ENCODE results near the gene CX3CL1. TPM values are rescaled to one million over a fixed set of nuclear protein-coding genes. Genes with fewer than 3 reads are reported as not detected.

Gene CX3CL1
- total and polyA plus RNA-seq, 10 of the 15 experiments (the other 5 are each of a cell fraction or from before 2014, with no cell fraction given): 0.03 to 1.2 (median 0.46) TPM

DNA sequence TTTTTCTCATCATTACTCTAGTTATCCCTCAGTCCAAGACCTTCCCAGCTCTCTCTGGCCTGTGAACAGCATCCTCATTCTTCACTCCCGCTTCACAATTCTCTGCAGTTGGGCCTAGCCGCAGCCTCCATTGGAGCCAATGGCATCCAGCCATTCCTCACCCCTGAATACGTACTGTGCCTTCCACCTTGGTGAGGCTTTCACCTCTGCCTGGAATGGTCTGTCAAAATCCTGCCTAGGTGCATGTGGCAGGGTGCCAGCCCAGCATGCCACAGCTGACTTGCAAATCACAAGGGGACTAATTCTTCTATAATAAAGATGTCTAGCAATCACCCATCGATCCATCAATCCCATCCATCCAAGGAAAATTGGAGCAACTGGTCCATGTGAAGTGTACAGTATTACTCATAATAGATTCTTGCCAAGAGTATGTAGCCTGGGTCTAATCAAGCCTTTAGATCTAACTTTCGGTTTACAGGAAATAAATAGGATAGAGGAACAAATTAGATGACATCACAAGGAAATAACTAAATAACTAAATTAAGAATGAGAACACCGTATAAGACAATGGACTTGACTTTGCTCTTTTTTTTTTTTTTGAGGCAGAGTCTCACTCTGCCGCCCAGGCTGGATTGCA is 5.1 kb upstream of the CX3CL1 start (continued):
- no peak for TF ChIP-seq RCOR1 (conservative IDR thresholded peaks at IDR 0.05; ENCODE audit: low read depth, low read length)

GRCh38 chr16:57371494-57372371 is 557 bp upstream of the CX3CL1 start:
- intact Hi-C loops (cut with micrococcal nuclease; ENCODE audit: unreplicated experiment) (no loop called here), in situ Hi-C loops (cut with MboI) (no loop called here)
- no peaks in the 10 kb centered on the region for H4K20me1 ChIP-seq (ENCODE audit: control insufficient read depth, insufficient read depth)
- CTCF ChIA-PET: interaction anchor here (1.3 to 3.0 kb wide), 6 partner anchors 9 to 72 kb away, joined by 3 to 12 read pairs (median 6); no protein-coding TSS in a partner anchor
- no peak overlapping the region for H2AFZ ChIP-seq (ENCODE audit: control insufficient read depth, low read depth, low read length)
- no peak overlapping the region for H3K4me2 ChIP-seq (ENCODE audit: control insufficient read depth, insufficient read depth)
- no peak for ATAC-seq
- H3K36me3 ChIP-seq (ENCODE audit: control insufficient read depth in 2 of 2, insufficient read depth in 2 of 2, low read length in 1 of 2): no peaks in the 10 kb centered on the region
- 56% methylated on average over 15 of the region's 15 CpGs for WGBS (ENCODE audit: insufficient coverage, insufficient replicate concordance, low lambda C conversion rate, missing lambda C conversion rate)
- no peak overlapping the region for H3K9ac ChIP-seq (ENCODE audit: control insufficient read depth, insufficient read depth, low read length)
- H3K27ac ChIP-seq (ENCODE audit: control insufficient read depth, insufficient read depth): no peak overlapping the region
- POLR2A ChIA-PET: interaction anchor here (1.1 to 3.5 kb wide), 5 partner anchors 8 to 70 kb away, joined by 3 to 18 read pairs (median 5); no protein-coding TSS in a partner anchor
- no peak overlapping the region for H3K4me3 ChIP-seq
- H3K79me2 ChIP-seq (ENCODE audit: control insufficient read depth, insufficient read depth, low read length): no peaks in the 10 kb centered on the region
- H3K4me1 ChIP-seq (ENCODE audit: control insufficient read depth, insufficient read depth, low read length): peaks cover 9% of the 10 kb centered on the region
- DNase-seq (ENCODE audit: low read depth, low spot score): no peak
- no TSS peak for BruUV-seq (replicated peaks)
- H3K27me3 ChIP-seq (replicated peaks in 1 of 2; ENCODE audit: control insufficient read depth in 2 of 2, insufficient read depth in 2 of 2, low read length in 1 of 2): no peaks in the 10 kb centered on the region
- FAIRE-seq: no peak
- SMC1A ChIA-PET (ENCODE audit: uncharacterized antibody, unreplicated experiment): interaction anchor here (0.6 to 7.0 kb wide), 7 partner anchors 7 to 69 kb away, joined by 3 to 55 read pairs (median 4); no protein-coding TSS in a partner anchor
- RAD21 ChIA-PET (ENCODE audit: unreplicated experiment): interaction anchor here (0.8 to 1.6 kb wide), 7 partner anchors 10 to 69 kb away, joined by 3 to 7 read pairs (median 4); partner anchors contain the start of gene CCL22
- no peaks in the 10 kb centered on the region for H3K9me3 ChIP-seq (replicated peaks; ENCODE audit: control insufficient read depth, insufficient read depth, low read length)
- TF ChIP-seq, protein P1, sequence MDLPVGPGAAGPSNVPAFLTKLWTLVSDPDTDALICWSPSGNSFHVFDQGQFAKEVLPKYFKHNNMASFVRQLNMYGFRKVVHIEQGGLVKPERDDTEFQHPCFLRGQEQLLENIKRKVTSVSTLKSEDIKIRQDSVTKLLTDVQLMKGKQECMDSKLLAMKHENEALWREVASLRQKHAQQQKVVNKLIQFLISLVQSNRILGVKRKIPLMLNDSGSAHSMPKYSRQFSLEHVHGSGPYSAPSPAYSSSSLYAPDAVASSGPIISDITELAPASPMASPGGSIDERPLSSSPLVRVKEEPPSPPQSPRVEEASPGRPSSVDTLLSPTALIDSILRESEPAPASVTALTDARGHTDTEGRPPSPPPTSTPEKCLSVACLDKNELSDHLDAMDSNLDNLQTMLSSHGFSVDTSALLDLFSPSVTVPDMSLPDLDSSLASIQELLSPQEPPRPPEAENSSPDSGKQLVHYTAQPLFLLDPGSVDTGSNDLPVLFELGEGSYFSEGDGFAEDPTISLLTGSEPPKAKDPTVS (IDR thresholded peaks at IDR 0.05; ENCODE audit: low read depth, low read length): no peak
- TF ChIP-seq, protein P2, sequence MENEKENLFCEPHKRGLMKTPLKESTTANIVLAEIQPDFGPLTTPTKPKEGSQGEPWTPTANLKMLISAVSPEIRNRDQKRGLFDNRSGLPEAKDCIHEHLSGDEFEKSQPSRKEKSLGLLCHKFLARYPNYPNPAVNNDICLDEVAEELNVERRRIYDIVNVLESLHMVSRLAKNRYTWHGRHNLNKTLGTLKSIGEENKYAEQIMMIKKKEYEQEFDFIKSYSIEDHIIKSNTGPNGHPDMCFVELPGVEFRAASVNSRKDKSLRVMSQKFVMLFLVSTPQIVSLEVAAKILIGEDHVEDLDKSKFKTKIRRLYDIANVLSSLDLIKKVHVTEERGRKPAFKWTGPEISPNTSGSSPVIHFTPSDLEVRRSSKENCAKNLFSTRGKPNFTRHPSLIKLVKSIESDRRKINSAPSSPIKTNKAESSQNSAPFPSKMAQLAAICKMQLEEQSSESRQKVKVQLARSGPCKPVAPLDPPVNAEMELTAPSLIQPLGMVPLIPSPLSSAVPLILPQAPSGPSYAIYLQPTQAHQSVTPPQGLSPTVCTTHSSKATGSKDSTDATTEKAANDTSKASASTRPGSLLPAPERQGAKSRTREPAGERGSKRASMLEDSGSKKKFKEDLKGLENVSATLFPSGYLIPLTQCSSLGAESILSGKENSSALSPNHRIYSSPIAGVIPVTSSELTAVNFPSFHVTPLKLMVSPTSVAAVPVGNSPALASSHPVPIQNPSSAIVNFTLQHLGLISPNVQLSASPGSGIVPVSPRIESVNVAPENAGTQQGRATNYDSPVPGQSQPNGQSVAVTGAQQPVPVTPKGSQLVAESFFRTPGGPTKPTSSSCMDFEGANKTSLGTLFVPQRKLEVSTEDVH (IDR thresholded peaks at IDR 0.05; ENCODE audit: low read depth, partially characterized antibody): no peak
- TF ChIP-seq SMAD5 (IDR thresholded peaks at IDR 0.05; ENCODE audit: low read depth) (no peak), POLR2AphosphoS2 (IDR thresholded peaks at IDR 0.05; ENCODE audit: low read depth, low read length) (no peak), RELA (IDR thresholded peaks at IDR 0.05; ENCODE audit: borderline replicate concordance, partially characterized antibody) (no peak), MEF2B (IDR thresholded peaks at IDR 0.05; ENCODE audit: partially characterized antibody, poor library complexity, severe bottlenecking) (no peak), DPF2 (IDR thresholded peaks at IDR 0.05) (no peak), TCF3 (IDR thresholded peaks at IDR 0.05; ENCODE audit: borderline replicate concordance, insufficient read depth, low read depth, low read length) (no peak), EED (IDR thresholded peaks at IDR 0.05; ENCODE audit: low read depth) (no peak), ETV6 (conservative IDR thresholded peaks at IDR 0.05 in 1 of 2, IDR thresholded peaks at IDR 0.05 in 1 of 2; ENCODE audit: borderline replicate concordance in 1 of 2, low read depth in 1 of 2) (no peak), TCF12 (IDR thresholded peaks at IDR 0.05; ENCODE audit: low read depth, low read length) (no peak), CEBPB (IDR thresholded peaks at IDR 0.05; ENCODE audit: borderline replicate concordance in 1 of 2, low read depth in 2 of 2, low read length in 2 of 2) (no peak), SUPT20H (IDR thresholded peaks at IDR 0.05; ENCODE audit: borderline replicate concordance, control insufficient read depth, low read depth, low read length) (no peak), NFYB (IDR thresholded peaks at IDR 0.05; ENCODE audit: insufficient read depth, low read depth, low read length) (no peak), CBX3 (IDR thresholded peaks at IDR 0.05; ENCODE audit: borderline replicate concordance, low read depth) (no peak)
